Caco-2 (cell line): ENCODE measurements around the gene STPG1. TPM values are rescaled to one million over a fixed set of nuclear protein-coding genes. Genes with fewer than 3 reads are reported as not detected.
A peak's percentile ranks its signal among the peaks of the same experiment; 100 is the strongest.

Source experiments
- BruUV-seq: library from RNA; stranded (reverse); fragments of 400-500 nt; replicated peaks from 2 replicates; lab custom pipeline; 2021; lab: Mats Ljungman, UMichigan
- CTCF ChIA-PET: fragments of 300-600 bp; sonication (Branson Sonifier 250); formaldehyde crosslinking; loops from one replicate; lab custom pipeline; 2022; ENCODE audit warnings: antibody characterized with exemption; lab: Charles Lee
- POLR2A ChIA-PET: fragments of 300-600 bp; sonication (Branson Sonifier 250); formaldehyde crosslinking; loops from one replicate; lab custom pipeline; 2022; ENCODE audit warnings: antibody characterized with exemption; lab: Charles Lee
- DNase-seq, 2 experiments: peaks; one replicate each; pipeline versions ENCODE4 v3.0.0 to v3.0.0-alpha.2; 2020 to 2022
- H3K27me3 ChIP-seq: replicated peaks from 2 replicates; pipeline ENCODE4 v1.6.0; 2011; ENCODE audit warnings: low read length; ENCODE audit not compliant: control insufficient read depth, insufficient read depth
- H3K36me3 ChIP-seq: 2 replicates; pipeline ENCODE4 v1.5.1; 2011; ENCODE audit warnings: low read length; ENCODE audit not compliant: control insufficient read depth, insufficient read depth
- H3K4me1 ChIP-seq: fragments of 250-450 bp; sonication (Bioruptor Pico); 2 replicates; pipeline ENCODE4 v1.5.1; 2020; ENCODE audit warnings: mild to moderate bottlenecking
- H3K4me3 ChIP-seq: 2 replicates; pipeline ENCODE4 v1.5.1; 2011; ENCODE audit warnings: low read depth, mild to moderate bottlenecking, control low read depth, low read length
- H3K9me3 ChIP-seq: fragments of 250-450 bp; sonication (Bioruptor Pico); 2 replicates; pipeline ENCODE4 v1.5.1; 2020; ENCODE audit warnings: mild to moderate bottlenecking, moderate library complexity
- H3K27ac Mint-ChIP-seq: one replicate; pipeline ENCODE4 v1.8.0; 2022; ENCODE audit warnings: mixed read lengths; ENCODE audit not compliant: unreplicated experiment
- H3K27me3 Mint-ChIP-seq: one replicate; pipeline ENCODE4 v1.8.0; 2022; ENCODE audit warnings: mixed read lengths; ENCODE audit not compliant: insufficient read depth, unreplicated experiment
- H3K36me3 Mint-ChIP-seq: one replicate; pipeline ENCODE4 v1.8.0; 2022; ENCODE audit warnings: mild to moderate bottlenecking, mixed read lengths; ENCODE audit not compliant: insufficient read depth, unreplicated experiment
- H3K4me1 Mint-ChIP-seq: one replicate; pipeline ENCODE4 v1.8.0; 2022; ENCODE audit warnings: low read depth, mixed read lengths; ENCODE audit not compliant: unreplicated experiment
- H3K4me3 Mint-ChIP-seq: one replicate; pipeline ENCODE4 v1.8.0; 2022; ENCODE audit warnings: mild to moderate bottlenecking, moderate library complexity, mixed read lengths; ENCODE audit not compliant: unreplicated experiment
- H3K9me3 Mint-ChIP-seq: one replicate; pipeline ENCODE4 v1.8.0; 2022; ENCODE audit warnings: mixed read lengths; ENCODE audit not compliant: unreplicated experiment
- CTCF ChIP-seq, 2 experiments: fragments of 200-600 bp in 1 of 2; IDR thresholded peaks; 1 replicate in 1 of 2; 2 replicates in 1 of 2; pipeline versions ENCODE4 v1.5.1 to v1.8.0; 2011 to 2022; ENCODE audit warnings: antibody characterized with exemption in 1 of 2, control low read depth in 1 of 2, inconsistent platforms in 1 of 2, low read depth in 1 of 2, low read length in 1 of 2, mild to moderate bottlenecking in 1 of 2, moderate library complexity in 1 of 2; ENCODE audit not compliant: insufficient read depth in 1 of 2, severe bottlenecking in 1 of 2, unreplicated experiment in 1 of 2
- intact Hi-C: fragments of 100-400 bp; cut with micrococcal nuclease; formaldehyde crosslinking; loops from one replicate; pipeline ENCODE4 v1.10.0; 2022; ENCODE audit not compliant: unreplicated experiment
- total RNA-seq: library from RNA; stranded (reverse); gene quantifications from 2 replicates; pipeline ENCODE4 v1.2.3, GENCODE V29; 2022

The STPG1 gene
- total RNA-seq, 1 experiment from 2014 or later: 8.6 TPM

GRCh38 chr1:24415334-24415909 is 1.8 kb upstream of the STPG1 start, which contains the start of gene NIPAL3:
Gene NIPAL3, plus strand, starts transcription at chr1:24415802. Its CDS starts 3,746 bp downstream, at chr1:24419548.
- Mint-ChIP-seq H3K4me1 (peaks cover 24% of the 10 kb centered on the region), H3K27me3 (no peaks in the 10 kb centered on the region)

GRCh38 chr1:24414775-24415333 is 1.3 kb upstream of the STPG1 start:
- no peak for TF ChIP-seq CTCF (IDR thresholded peaks at IDR 0.05; ENCODE audit: insufficient read depth in 1 of 2, low read depth in 1 of 2, low read length in 1 of 2, severe bottlenecking in 1 of 2, unreplicated experiment in 1 of 2)
- no peaks in the 10 kb centered on the region for H3K27me3 Mint-ChIP-seq
- no peak for DNase-seq
- peaks cover 24% of the 10 kb centered on the region for H3K4me1 Mint-ChIP-seq
- peak overlapping the region; percentile 94 for H3K27ac Mint-ChIP-seq
- Histone ChIP-seq H3K4me3 (no peak overlapping the region), H3K4me1 (peaks cover 15% of the 10 kb centered on the region), H3K27me3 (no peaks in the 10 kb centered on the region), H3K36me3 (no peaks in the 10 kb centered on the region), H3K9me3 (no peaks in the 10 kb centered on the region)
- CTCF ChIA-PET: interaction anchor here (0.6 to 2.6 kb wide), 22 partner anchors 10 to 420 kb away, joined by 3 to 29 read pairs (median 4); partner anchors contain the start of genes CLIC4, IFNLR1 and RCAN3
- POLR2A ChIA-PET: interaction anchor here (0.7 to 1.3 kb wide), 4 partner anchors 87 to 264 kb away, joined by 3 to 9 read pairs (median 6); partner anchors contain the start of gene RCAN3
- intact Hi-C loops: loop anchor here (1.0 to 2.0 kb wide), 3 partner anchors 88 to 220 kb away; partner anchors contain the start of gene RCAN3
- peak overlapping the region; percentile 96 for H3K4me3 Mint-ChIP-seq
- peaks cover 16% of the 10 kb centered on the region for H3K36me3 Mint-ChIP-seq
- BruUV-seq: no TSS peak
- H3K9me3 Mint-ChIP-seq: no peaks in the 10 kb centered on the region

More at GRCh38 chr1:24415334-24415909, 1.8 kb upstream of the STPG1 start, which contains the start of gene NIPAL3:
- BruUV-seq: no TSS peak
- H3K27me3 ChIP-seq: no peaks in the 10 kb centered on the region
- H3K9me3 ChIP-seq: no peaks in the 10 kb centered on the region
- peak; percentile 86 to 89 for TF ChIP-seq CTCF (IDR thresholded peaks at IDR 0.05; ENCODE audit: insufficient read depth in 1 of 2, low read depth in 1 of 2, low read length in 1 of 2, severe bottlenecking in 1 of 2, unreplicated experiment in 1 of 2)
- POLR2A ChIA-PET: interaction anchor here (0.7 to 1.3 kb wide), 4 partner anchors 87 to 265 kb away, joined by 3 to 9 read pairs (median 6); partner anchors contain the start of gene RCAN3
- intact Hi-C loops: loop anchor here (1.0 to 2.0 kb wide), 3 partner anchors 87 to 219 kb away; partner anchors contain the start of gene RCAN3
- H3K4me3 ChIP-seq: peak within 1 kb of the TSS; percentile 65
- Mint-ChIP-seq H3K36me3 (peaks cover 16% of the 10 kb centered on the region), H3K4me3 (peak within 1 kb of the TSS; percentile 96), H3K9me3 (no peaks in the 10 kb centered on the region), H3K27ac (peak within 1 kb of the TSS; percentile 94)
- no peaks in the 10 kb centered on the region for H3K36me3 ChIP-seq
- peak; percentile 98 for DNase-seq
- CTCF ChIA-PET: interaction anchor here (0.6 to 2.6 kb wide), 25 partner anchors 8 to 1294 kb away, joined by 3 to 29 read pairs (median 4); partner anchors contain the start of genes CLIC4, IFNLR1 and RCAN3
- H3K4me1 ChIP-seq: peaks cover 15% of the 10 kb centered on the region

GRCh38 chr1:24412408-24412807 is 1.2 kb downstream of the STPG1 start:
- POLR2A ChIA-PET: interaction anchor here (1.1 kb wide), 1 partner anchor 262 kb away, joined by 5 read pairs; no protein-coding TSS in a partner anchor
- intact Hi-C loops: no loop called here
- CTCF ChIA-PET: no interaction called here
- Histone ChIP-seq H3K4me3 (no peak overlapping the region), H3K27me3 (no peaks in the 10 kb centered on the region), H3K36me3 (no peaks in the 10 kb centered on the region), H3K4me1 (peaks cover 15% of the 10 kb centered on the region), H3K9me3 (no peaks in the 10 kb centered on the region)
- no TSS peak for BruUV-seq
- Mint-ChIP-seq H3K4me3 (no peak overlapping the region), H3K27ac (no peak overlapping the region), H3K9me3 (no peaks in the 10 kb centered on the region), H3K4me1 (peaks cover 20% of the 10 kb centered on the region), H3K36me3 (peaks cover 16% of the 10 kb centered on the region), H3K27me3 (no peaks in the 10 kb centered on the region)
- no peak for DNase-seq
- TF ChIP-seq CTCF (IDR thresholded peaks at IDR 0.05; ENCODE audit: insufficient read depth in 1 of 2, low read depth in 1 of 2, low read length in 1 of 2, severe bottlenecking in 1 of 2, unreplicated experiment in 1 of 2): no peak
